Measurements from ENCODE around the gene GNGT2. TPM values are rescaled to one million over a fixed set of nuclear protein-coding genes. Genes with fewer than 3 reads are reported as not detected.
A peak's percentile ranks its signal among the peaks of the same experiment; 100 is the strongest.

GNGT2 gene
- polyA plus RNA-seq, 3 donors: 16.0 to 25.1 (median 16.7) TPM

DNA sequence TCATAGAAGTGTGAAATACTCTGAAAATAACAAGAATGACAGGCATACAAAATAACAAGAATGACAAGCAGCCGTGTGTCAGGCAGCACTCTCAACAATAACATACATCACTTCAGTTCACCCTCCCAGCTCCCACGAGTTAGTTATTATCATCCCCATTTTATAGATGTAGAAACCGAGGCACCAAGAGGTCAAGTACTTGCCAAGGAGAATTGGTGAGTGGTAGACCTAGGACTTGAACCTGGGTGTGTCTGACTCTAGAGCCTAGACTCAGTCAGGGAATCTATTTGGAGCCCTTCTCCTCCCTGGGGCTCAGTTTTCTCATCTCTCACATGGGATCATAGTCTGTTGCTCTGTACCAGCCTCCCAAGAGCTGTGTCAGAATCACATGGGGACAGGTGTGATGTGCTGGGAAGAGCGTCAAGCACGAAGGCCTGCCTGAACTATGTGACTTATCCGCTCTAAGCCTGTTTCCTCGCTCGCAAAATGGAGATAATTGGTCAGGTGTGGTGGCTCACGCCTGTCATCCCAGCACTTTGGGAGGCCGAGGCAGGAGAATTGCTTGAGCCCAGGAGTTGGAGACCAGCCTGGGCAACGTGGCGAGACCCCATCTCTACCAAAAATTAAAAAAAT, 39.6 kb upstream of the GNGT2 start:
- no peaks in the 10 kb centered on the region for H4K20me1 ChIP-seq (ENCODE audit: insufficient read depth, low read length)
- Mint-ChIP-seq H3K27ac (peak overlapping the region in 2 of 7 donors; percentile 50 to 60), H3K9me3 (peaks cover 0 to 1% (median 0%) of the 10 kb centered on the region in 7 donors), H3K36me3 (peaks cover 10 to 13% of the 10 kb centered on the region in 2 donors), H3K4me3 (no peak overlapping the region), H3K27me3 (ENCODE audit: low read depth in 3 of 3) (peaks cover under 1 to 4% (median 4%) of the 10 kb centered on the region in 3 donors), H3K4me1 (peaks cover 33% of the 10 kb centered on the region)
- intact Hi-C loops (cut with micrococcal nuclease): no loop called here
- no peak overlapping the region for H2AFZ ChIP-seq (ENCODE audit: insufficient read depth, low read depth, low read length, poor library complexity, severe bottlenecking)
- no peaks in the 10 kb centered on the region for H3K36me3 ChIP-seq (replicated peaks in 1 of 2; ENCODE audit: control insufficient read depth in 1 of 2, insufficient read depth in 2 of 2, low read length in 2 of 2)
- WGBS (ENCODE audit: insufficient coverage): 100% methylated on average over 7 of the region's 12 CpGs
- DNase-seq: no peak
- H3K4me1 ChIP-seq (ENCODE audit: control insufficient read depth in 1 of 2, insufficient read depth in 2 of 2, low read length in 2 of 2): peaks cover 26 to 29% of the 10 kb centered on the region in 2 donors
- no peak overlapping the region for H3K9ac ChIP-seq (ENCODE audit: insufficient read depth, low read length, poor library complexity, severe bottlenecking)
- no peaks in the 10 kb centered on the region for H3K9me3 ChIP-seq (replicated peaks in 1 of 2; ENCODE audit: control insufficient read depth in 1 of 2, insufficient read depth in 1 of 2, low read length in 2 of 2)
- TF ChIP-seq, protein P1, sequence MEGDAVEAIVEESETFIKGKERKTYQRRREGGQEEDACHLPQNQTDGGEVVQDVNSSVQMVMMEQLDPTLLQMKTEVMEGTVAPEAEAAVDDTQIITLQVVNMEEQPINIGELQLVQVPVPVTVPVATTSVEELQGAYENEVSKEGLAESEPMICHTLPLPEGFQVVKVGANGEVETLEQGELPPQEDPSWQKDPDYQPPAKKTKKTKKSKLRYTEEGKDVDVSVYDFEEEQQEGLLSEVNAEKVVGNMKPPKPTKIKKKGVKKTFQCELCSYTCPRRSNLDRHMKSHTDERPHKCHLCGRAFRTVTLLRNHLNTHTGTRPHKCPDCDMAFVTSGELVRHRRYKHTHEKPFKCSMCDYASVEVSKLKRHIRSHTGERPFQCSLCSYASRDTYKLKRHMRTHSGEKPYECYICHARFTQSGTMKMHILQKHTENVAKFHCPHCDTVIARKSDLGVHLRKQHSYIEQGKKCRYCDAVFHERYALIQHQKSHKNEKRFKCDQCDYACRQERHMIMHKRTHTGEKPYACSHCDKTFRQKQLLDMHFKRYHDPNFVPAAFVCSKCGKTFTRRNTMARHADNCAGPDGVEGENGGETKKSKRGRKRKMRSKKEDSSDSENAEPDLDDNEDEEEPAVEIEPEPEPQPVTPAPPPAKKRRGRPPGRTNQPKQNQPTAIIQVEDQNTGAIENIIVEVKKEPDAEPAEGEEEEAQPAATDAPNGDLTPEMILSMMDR (IDR thresholded peaks at IDR 0.05): no peak
- no peak overlapping the region for H3K4me3 ChIP-seq (replicated peaks in 1 of 3; ENCODE audit: low read depth in 2 of 3, low read length in 3 of 3)
- no peak overlapping the region for H3K4me2 ChIP-seq (replicated peaks; ENCODE audit: extremely low read depth, low read length, poor library complexity, severe bottlenecking)
- no peak overlapping the region for H3K27ac ChIP-seq (ENCODE audit: low read depth in 1 of 2, low read length in 2 of 2)
- no peaks in the 10 kb centered on the region for H3K27me3 ChIP-seq (ENCODE audit: control insufficient read depth in 2 of 2, insufficient read depth in 2 of 2, low read length in 2 of 2)
- no peaks in the 10 kb centered on the region for H3K79me2 ChIP-seq (ENCODE audit: insufficient read depth, low read length)

- TF ChIP-seq, protein P1 (IDR thresholded peaks at IDR 0.05): no peak
- Histone ChIP-seq H3K9ac (ENCODE audit: insufficient read depth, low read length, poor library complexity, severe bottlenecking) (no peak overlapping the region), H3K79me2 (ENCODE audit: insufficient read depth, low read length) (no peaks in the 10 kb centered on the region), H3K4me2 (replicated peaks; ENCODE audit: extremely low read depth, low read length, poor library complexity, severe bottlenecking) (no peak overlapping the region), H4K20me1 (ENCODE audit: insufficient read depth, low read length) (no peaks in the 10 kb centered on the region), H3K27ac (ENCODE audit: low read depth in 1 of 2, low read length in 2 of 2) (no peak overlapping the region), H3K9me3 (replicated peaks in 1 of 2; ENCODE audit: control insufficient read depth in 1 of 2, insufficient read depth in 1 of 2, low read length in 2 of 2) (no peaks in the 10 kb centered on the region), H3K27me3 (ENCODE audit: control insufficient read depth in 2 of 2, insufficient read depth in 2 of 2, low read length in 2 of 2) (no peaks in the 10 kb centered on the region), H3K4me1 (ENCODE audit: control insufficient read depth in 1 of 2, insufficient read depth in 2 of 2, low read length in 2 of 2) (peaks cover 23 to 26% of the 10 kb centered on the region in 2 donors), H2AFZ (ENCODE audit: insufficient read depth, low read depth, low read length, poor library complexity, severe bottlenecking) (no peak overlapping the region), H3K4me3 (replicated peaks in 1 of 3; ENCODE audit: low read depth in 2 of 3, low read length in 3 of 3) (no peak overlapping the region), H3K36me3 (replicated peaks in 1 of 2; ENCODE audit: control insufficient read depth in 1 of 2, insufficient read depth in 2 of 2, low read length in 2 of 2) (no peaks in the 10 kb centered on the region)
- Mint-ChIP-seq H3K4me3 (no peak overlapping the region), H3K36me3 (peaks cover 10 to 12% of the 10 kb centered on the region in 2 donors), H3K9me3 (peaks cover 0 to 1% (median 0%) of the 10 kb centered on the region in 7 donors), H3K27me3 (ENCODE audit: low read depth in 3 of 3) (peaks cover 0 to 6% (median 4%) of the 10 kb centered on the region in 3 donors), H3K27ac (no peak overlapping the region), H3K4me1 (peaks cover 30% of the 10 kb centered on the region)
- 85% methylated on average over 10 of the region's 10 CpGs for WGBS (ENCODE audit: insufficient coverage)
- no peak for DNase-seq
- intact Hi-C loops (cut with micrococcal nuclease): no loop called here
These were observed 39.0 kb upstream of the GNGT2 start for GRCh38 chr17:49249292-49249794.
